Neutrophil (primary cell): ENCODE data around the gene SLC26A9.

Experiments used
- H3K27ac ChIP-seq: fragments of 200-600 bp; sonication (generic); 2 replicates; pipeline ENCODE4 v1.5.1; 2016; ENCODE audit warnings: mild to moderate bottlenecking, moderate library complexity
- H3K27me3 ChIP-seq: fragments of 200-600 bp; sonication (generic); 2 replicates; pipeline ENCODE4 v1.6.0; 2016; ENCODE audit warnings: mild to moderate bottlenecking
- H3K36me3 ChIP-seq: fragments of 200-600 bp; sonication (generic); 2 replicates; pipeline ENCODE4 v1.5.1; 2017
- H3K4me1 ChIP-seq, 2 experiments: fragments of 200-600 bp in 1 of 2; sonication (generic) in 1 of 2; 1 replicate in 1 of 2; 2 replicates in 1 of 2; pipeline versions ENCODE4 v1.5.1 to v1.6.1; 2013 to 2016; ENCODE audit warnings: low read depth in 1 of 2, low read length in 1 of 2, mild to moderate bottlenecking in 1 of 2, moderate library complexity in 1 of 2; ENCODE audit not compliant: control insufficient read depth in 1 of 2, insufficient read depth in 1 of 2
- H3K4me3 ChIP-seq, 2 experiments: fragments of 200-600 bp in 1 of 2; sonication (generic) in 1 of 2; 1 replicate in 1 of 2; 2 replicates in 1 of 2; pipeline ENCODE4 v1.5.1; 2013 to 2016; ENCODE audit warnings: low read depth in 1 of 2, low read length in 1 of 2, mild to moderate bottlenecking in 1 of 2, moderate library complexity in 1 of 2
- H3K9me3 ChIP-seq: fragments of 200-600 bp; sonication (generic); 2 replicates; pipeline ENCODE4 v1.5.1; 2016
- TF ChIP-seq, protein P1 (sequence below): fragments of 200-600 bp; sonication (generic); IDR thresholded peaks from 2 replicates; pipeline ENCODE4 v1.5.1; 2016; ENCODE audit warnings: antibody characterized with exemption

The SLC26A9 gene

DNA sequence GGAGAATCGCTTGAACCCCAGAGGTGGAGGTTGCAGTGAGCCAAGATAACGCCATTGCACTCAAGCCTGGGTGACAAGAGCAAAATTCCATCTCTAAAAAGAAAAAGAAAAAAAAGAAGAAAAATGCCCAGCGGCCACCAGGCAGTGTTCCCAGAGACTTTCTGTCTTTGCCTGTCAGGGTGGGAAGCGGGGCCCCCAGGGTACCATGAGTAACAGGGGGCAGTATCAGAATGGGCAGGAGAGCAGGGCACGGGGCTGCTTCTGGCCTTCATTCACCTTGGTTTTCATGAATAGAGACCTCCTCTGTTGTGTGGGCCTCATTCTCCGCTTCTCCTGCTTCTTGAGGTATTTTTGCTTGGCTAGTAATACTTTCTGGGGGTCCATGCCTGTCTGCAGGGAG is 20.4 kb downstream of the SLC26A9 start:
- no peaks in the 10 kb centered on the region for H3K27me3 ChIP-seq

GRCh38 chr1:205922314-205922713 is 20.9 kb downstream of the SLC26A9 start:
- TF ChIP-seq, protein P1, sequence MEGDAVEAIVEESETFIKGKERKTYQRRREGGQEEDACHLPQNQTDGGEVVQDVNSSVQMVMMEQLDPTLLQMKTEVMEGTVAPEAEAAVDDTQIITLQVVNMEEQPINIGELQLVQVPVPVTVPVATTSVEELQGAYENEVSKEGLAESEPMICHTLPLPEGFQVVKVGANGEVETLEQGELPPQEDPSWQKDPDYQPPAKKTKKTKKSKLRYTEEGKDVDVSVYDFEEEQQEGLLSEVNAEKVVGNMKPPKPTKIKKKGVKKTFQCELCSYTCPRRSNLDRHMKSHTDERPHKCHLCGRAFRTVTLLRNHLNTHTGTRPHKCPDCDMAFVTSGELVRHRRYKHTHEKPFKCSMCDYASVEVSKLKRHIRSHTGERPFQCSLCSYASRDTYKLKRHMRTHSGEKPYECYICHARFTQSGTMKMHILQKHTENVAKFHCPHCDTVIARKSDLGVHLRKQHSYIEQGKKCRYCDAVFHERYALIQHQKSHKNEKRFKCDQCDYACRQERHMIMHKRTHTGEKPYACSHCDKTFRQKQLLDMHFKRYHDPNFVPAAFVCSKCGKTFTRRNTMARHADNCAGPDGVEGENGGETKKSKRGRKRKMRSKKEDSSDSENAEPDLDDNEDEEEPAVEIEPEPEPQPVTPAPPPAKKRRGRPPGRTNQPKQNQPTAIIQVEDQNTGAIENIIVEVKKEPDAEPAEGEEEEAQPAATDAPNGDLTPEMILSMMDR = no peak
- Histone ChIP-seq H3K4me1 (no peaks in the 10 kb centered on the region), H3K27me3 (no peaks in the 10 kb centered on the region), H3K36me3 (no peaks in the 10 kb centered on the region), H3K27ac (no peak overlapping the region), H3K9me3 (no peaks in the 10 kb centered on the region), H3K4me3 (no peak overlapping the region)

More for the DNA sequence above, 20.4 kb downstream of the SLC26A9 start:
- Histone ChIP-seq H3K36me3 (no peaks in the 10 kb centered on the region), H3K9me3 (no peaks in the 10 kb centered on the region), H3K4me3 (no peak overlapping the region), H3K4me1 (no peaks in the 10 kb centered on the region), H3K27ac (no peak overlapping the region)
- TF ChIP-seq, protein P1 = no peak

- Histone ChIP-seq H3K36me3 (no peaks in the 10 kb centered on the region), H3K4me3 (no peak overlapping the region), H3K27me3 (no peaks in the 10 kb centered on the region), H3K9me3 (no peaks in the 10 kb centered on the region), H3K4me1 (no peaks in the 10 kb centered on the region), H3K27ac (no peak overlapping the region)
- TF ChIP-seq, protein P1 = no peak
Observed at GRCh38 chr1:205921570-205921909, 21.7 kb downstream of the SLC26A9 start.

DNA sequence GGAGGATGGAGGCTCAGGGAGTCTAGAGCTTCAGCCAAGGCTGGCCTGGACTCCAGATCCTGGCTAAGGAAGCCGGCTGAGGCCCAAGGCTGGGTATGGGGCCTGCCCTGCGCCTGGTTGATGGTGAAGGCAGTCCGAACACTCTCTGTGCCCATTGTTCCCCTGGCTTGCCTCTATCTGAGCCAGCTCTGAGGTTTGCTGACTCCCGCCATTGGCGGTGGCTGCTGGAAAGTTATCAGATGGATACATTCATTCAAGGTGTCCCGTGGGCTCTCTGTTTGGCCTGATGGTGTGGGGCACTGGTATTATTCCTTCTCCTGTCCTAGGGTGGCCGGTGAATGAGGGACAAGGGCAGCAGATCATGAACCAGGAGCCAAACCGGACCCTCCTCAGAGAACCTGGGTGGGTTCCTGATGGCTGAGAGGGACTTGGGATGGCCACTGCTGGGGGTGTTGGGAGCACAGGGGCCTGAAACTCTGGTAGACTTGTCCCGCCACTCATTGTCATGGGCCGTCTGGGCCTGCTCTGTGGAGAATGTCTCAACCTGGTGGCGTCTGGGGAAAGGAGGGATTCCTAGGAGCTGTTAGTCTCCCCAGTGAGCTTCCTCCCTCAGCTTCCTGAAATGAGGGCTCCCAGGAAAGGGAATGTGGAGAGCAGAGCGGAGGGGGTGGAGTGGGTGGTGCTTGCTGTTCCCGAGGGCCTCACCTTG is 22.2 kb downstream of the SLC26A9 start:
- H3K27ac ChIP-seq = no peak overlapping the region
- H3K4me1 ChIP-seq = no peaks in the 10 kb centered on the region
- no peaks in the 10 kb centered on the region for H3K27me3 ChIP-seq
- H3K36me3 ChIP-seq = no peaks in the 10 kb centered on the region
- TF ChIP-seq, protein P1 = no peak
- H3K9me3 ChIP-seq = no peaks in the 10 kb centered on the region
- H3K4me3 ChIP-seq = no peak overlapping the region

DNA sequence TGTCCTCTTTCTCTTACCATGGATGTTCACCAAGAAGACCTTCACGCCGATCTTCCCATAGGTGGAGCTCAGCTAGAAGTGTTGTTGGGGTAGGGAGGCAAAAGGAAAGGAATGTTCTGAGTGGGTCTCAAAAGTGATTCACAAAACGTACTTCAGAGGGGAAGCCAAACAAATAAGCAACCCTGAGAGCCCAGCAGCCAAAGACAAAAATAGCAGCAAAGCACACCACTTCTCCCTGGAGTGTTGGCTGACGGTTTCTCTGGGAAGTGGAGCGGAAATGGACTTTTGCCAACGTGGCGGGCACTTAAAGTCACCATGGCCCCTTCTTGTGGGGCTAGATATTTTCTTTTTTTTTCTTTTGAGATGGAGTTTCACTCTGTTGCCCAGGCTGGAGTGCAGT is 23.1 kb downstream of the SLC26A9 start:
- H3K4me3 ChIP-seq = no peak overlapping the region
- peaks cover 3% of the 10 kb centered on the region for H3K27me3 ChIP-seq
- H3K36me3 ChIP-seq = no peaks in the 10 kb centered on the region
- TF ChIP-seq, protein P1 = no peak
- H3K4me1 ChIP-seq = no peaks in the 10 kb centered on the region
- H3K9me3 ChIP-seq = no peaks in the 10 kb centered on the region
- H3K27ac ChIP-seq = no peak overlapping the region
